MM.1S (cell line): ENCODE data around the gene PTTG2.

Experiments
- EZH2 ChIP-seq: fragments of 300-600 bp; sonication (generic); optimal IDR thresholded peaks from 2 replicates; pipeline ENCODE3; 2017; ENCODE audit warnings: low read depth, mild to moderate bottlenecking, antibody characterized with exemption, low read length, mixed read lengths
- EZH2phosphoT487 ChIP-seq: fragments of 300-600 bp; sonication (generic); IDR thresholded peaks from 2 replicates; pipeline ENCODE4 v1.6.1; 2018; ENCODE audit warnings: antibody characterized with exemption, low read length
- TF ChIP-seq, protein P1 (sequence below): fragments of 300-600 bp; sonication (generic); IDR thresholded peaks from 2 replicates; pipeline ENCODE4 v1.5.1; 2016; ENCODE audit warnings: antibody characterized with exemption, low read length, mixed read lengths

DNA sequence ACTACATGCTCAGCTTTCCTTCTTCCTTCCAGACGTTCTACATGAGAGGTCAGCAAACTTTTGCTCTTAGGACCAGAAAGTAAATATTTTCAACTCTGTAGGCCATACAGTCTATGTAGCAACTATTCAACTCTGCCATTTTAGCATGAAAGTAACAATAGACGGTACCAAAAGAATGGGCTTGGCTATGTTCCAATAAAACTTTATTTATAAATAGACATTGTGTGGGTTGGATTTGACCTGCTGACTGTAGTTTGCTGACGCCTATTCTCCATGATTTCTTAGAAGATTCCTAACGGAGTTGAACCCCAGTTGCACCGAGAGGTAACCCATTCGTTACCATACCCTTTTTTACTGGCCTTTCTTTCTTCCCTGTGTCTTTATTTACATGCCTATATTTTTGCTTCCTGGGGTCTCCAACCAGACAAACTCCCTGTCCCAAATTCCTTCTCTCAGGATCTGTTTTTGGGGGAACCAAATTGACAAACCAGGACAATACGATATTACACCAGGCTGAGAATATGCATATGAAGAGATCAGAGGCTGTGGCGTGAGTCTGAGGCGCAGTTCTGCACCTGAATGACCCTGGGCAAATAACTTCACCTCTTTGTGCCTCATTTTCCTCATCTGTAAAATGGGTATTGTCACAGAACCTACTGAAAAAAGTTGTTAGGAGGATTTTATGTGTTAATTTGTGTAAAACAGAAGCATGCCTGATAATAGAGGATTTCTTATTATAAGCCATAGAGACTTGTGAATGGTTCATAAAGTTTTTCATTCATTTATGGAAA is 10.4 kb upstream of the PTTG2 start:
- TF ChIP-seq, protein P1, sequence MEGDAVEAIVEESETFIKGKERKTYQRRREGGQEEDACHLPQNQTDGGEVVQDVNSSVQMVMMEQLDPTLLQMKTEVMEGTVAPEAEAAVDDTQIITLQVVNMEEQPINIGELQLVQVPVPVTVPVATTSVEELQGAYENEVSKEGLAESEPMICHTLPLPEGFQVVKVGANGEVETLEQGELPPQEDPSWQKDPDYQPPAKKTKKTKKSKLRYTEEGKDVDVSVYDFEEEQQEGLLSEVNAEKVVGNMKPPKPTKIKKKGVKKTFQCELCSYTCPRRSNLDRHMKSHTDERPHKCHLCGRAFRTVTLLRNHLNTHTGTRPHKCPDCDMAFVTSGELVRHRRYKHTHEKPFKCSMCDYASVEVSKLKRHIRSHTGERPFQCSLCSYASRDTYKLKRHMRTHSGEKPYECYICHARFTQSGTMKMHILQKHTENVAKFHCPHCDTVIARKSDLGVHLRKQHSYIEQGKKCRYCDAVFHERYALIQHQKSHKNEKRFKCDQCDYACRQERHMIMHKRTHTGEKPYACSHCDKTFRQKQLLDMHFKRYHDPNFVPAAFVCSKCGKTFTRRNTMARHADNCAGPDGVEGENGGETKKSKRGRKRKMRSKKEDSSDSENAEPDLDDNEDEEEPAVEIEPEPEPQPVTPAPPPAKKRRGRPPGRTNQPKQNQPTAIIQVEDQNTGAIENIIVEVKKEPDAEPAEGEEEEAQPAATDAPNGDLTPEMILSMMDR = no peak
- TF ChIP-seq EZH2 (no peak), EZH2phosphoT487 (no peak)
